ENCODE data around the gene ABCG4. TPM values are rescaled to one million over a fixed set of nuclear protein-coding genes. Genes with fewer than 3 reads are reported as not detected.
A peak's percentile ranks its signal among the peaks of the same experiment; 100 is the strongest.

ABCG4 gene
- total and polyA plus RNA-seq, 5 donors from 2014 or later: not detected

DNA sequence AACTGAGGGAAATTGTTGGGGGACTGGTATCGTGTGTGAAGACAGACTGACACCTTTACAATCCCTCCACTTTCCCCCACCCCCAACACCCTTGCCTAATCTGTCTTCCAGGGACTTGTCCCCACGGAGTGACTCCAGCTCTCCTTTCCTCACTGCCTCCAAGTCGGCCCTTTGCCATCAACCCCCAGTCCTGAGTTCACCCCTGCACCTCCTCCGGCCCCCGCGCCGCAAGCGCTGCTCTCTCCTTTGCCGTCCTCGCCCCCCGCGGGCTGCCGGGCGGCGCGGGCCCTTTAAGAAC, 183 bp upstream of the ABCG4 start:
- Mint-ChIP-seq H3K4me3 (peak overlapping the region; percentile 55 to 82 (median 80)), H3K27ac (no peak overlapping the region), H3K36me3 (no peaks in the 10 kb centered on the region), H3K9me3 (peaks cover 0 to 3% (median 0%) of the 10 kb centered on the region in 7 donors), H3K27me3 (peaks cover 71% of the 10 kb centered on the region), H3K4me1 (peaks cover 0 to 18% (median 10%) of the 10 kb centered on the region in 4 donors)
- Histone ChIP-seq H3K36me3 (ENCODE audit: control insufficient read depth, insufficient read depth, low read length) (no peaks in the 10 kb centered on the region), H3K27ac (ENCODE audit: insufficient read depth, low read length, poor library complexity, severe bottlenecking) (no peak overlapping the region), H3K27me3 (ENCODE audit: control insufficient read depth, insufficient read depth, low read length) (peaks cover 30% of the 10 kb centered on the region), H3K4me3 (ENCODE audit: low read depth, low read length) (no peak overlapping the region), H3K4me1 (ENCODE audit: control insufficient read depth, insufficient read depth, low read length, poor library complexity, severe bottlenecking) (peaks cover 17% of the 10 kb centered on the region), H3K9me3 (ENCODE audit: control insufficient read depth in 2 of 2, low read length in 2 of 2) (no peaks in the 10 kb centered on the region)
- ATAC-seq (ENCODE audit: low read depth in 2 of 2): no peak
- DNase-seq: no peak

DNA sequence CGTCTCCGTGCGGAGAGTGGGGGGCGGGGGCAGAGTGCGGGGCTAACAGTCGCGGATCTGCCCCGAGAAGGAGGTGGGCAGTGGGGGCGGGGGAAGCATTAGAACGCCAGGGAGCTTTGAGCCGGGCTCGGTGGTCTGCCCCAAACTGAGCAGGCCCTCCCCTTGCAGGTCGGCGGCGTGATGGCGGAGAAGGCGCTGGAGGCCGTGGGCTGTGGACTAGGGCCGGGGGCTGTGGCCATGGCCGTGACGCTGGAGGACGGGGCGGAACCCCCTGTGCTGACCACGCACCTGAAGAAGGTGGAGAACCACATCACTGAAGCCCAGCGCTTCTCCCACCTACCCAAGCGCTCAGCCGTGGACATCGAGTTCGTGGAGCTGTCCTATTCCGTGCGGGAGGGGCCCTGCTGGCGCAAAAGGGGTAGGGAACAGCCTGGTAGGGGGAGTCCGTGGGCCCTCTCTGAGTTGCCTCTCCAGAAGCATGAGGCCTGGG, 979 bp downstream of the ABCG4 start:
- H3K9me3 ChIP-seq (ENCODE audit: control insufficient read depth in 2 of 2, low read length in 2 of 2): no peaks in the 10 kb centered on the region
- H3K36me3 Mint-ChIP-seq: no peaks in the 10 kb centered on the region
- H3K4me1 ChIP-seq (ENCODE audit: control insufficient read depth, insufficient read depth, low read length, poor library complexity, severe bottlenecking): peaks cover 17% of the 10 kb centered on the region
- H3K27me3 Mint-ChIP-seq: peaks cover 69% of the 10 kb centered on the region
- H3K4me3 Mint-ChIP-seq: peak overlapping the region in 3 of 4 donors; percentile 47 to 61 (median 52)
- no peak overlapping the region for H3K27ac Mint-ChIP-seq
- no peaks in the 10 kb centered on the region for H3K36me3 ChIP-seq (ENCODE audit: control insufficient read depth, insufficient read depth, low read length)
- peaks cover 0 to 3% (median 0%) of the 10 kb centered on the region in 7 donors for H3K9me3 Mint-ChIP-seq
- ATAC-seq (ENCODE audit: low read depth in 2 of 2) (no peak), DNase-seq (no peak)
- H3K4me3 ChIP-seq (ENCODE audit: low read depth, low read length): no peak overlapping the region
- peaks cover 33% of the 10 kb centered on the region for H3K27me3 ChIP-seq (ENCODE audit: control insufficient read depth, insufficient read depth, low read length)
- no peak overlapping the region for H3K27ac ChIP-seq (ENCODE audit: insufficient read depth, low read length, poor library complexity, severe bottlenecking)
- H3K4me1 Mint-ChIP-seq: peaks cover 0 to 18% (median 10%) of the 10 kb centered on the region in 4 donors

DNA sequence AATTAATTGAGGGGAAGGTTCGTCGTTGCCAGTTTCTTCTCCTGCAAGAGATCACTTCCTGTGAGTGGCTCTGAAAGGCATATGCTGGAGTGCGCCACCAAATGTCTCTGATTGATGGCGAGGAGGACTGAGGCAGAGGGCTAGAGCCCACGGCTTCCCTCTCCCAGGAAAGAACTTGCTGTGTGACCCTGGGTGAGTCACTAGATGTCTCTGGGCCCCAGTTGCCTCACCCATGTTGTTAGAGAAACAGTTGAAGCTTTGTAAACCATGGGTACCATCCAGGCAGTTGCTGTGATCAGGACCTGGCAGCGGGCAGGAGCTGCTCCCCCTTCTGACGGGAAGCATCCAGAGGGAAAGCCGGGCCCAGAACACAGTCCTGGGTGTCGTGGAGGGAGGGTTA, 3.2 kb downstream of the ABCG4 start:
- Histone ChIP-seq H3K4me3 (ENCODE audit: low read depth, low read length) (no peak overlapping the region), H3K36me3 (ENCODE audit: control insufficient read depth, insufficient read depth, low read length) (no peaks in the 10 kb centered on the region), H3K27ac (ENCODE audit: insufficient read depth, low read length, poor library complexity, severe bottlenecking) (no peak overlapping the region), H3K4me1 (ENCODE audit: control insufficient read depth, insufficient read depth, low read length, poor library complexity, severe bottlenecking) (peaks cover 17% of the 10 kb centered on the region), H3K27me3 (ENCODE audit: control insufficient read depth, insufficient read depth, low read length) (peaks cover 28% of the 10 kb centered on the region), H3K9me3 (ENCODE audit: control insufficient read depth in 2 of 2, low read length in 2 of 2) (no peaks in the 10 kb centered on the region)
- Mint-ChIP-seq H3K36me3 (peaks cover 4% of the 10 kb centered on the region), H3K4me3 (no peak overlapping the region), H3K27me3 (peaks cover 65% of the 10 kb centered on the region), H3K4me1 (peaks cover 0 to 22% (median 10%) of the 10 kb centered on the region in 4 donors), H3K9me3 (peaks cover 0 to 2% (median 0%) of the 10 kb centered on the region in 7 donors), H3K27ac (no peak overlapping the region)
- DNase-seq (no peak), ATAC-seq (ENCODE audit: low read depth in 2 of 2) (no peak)

DNA sequence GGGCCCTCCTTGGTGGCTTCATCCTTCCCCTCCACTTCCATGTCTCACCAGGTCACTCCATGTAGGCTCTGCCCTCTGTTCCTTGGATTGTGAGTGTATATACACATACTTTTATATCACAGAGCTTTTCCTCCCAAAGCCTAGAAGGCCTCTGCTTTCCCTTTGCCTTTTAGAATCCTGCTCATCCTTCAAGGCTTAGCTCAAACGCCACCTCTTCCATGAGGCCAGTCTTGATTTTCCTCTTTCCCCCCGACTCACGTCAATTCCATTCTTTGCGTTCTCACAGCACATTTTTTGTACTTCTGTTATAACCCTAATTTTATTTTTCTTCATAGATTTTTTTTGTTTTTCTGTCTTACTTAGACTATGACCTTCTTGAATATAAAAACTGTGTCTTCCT, 3.8 kb downstream of the ABCG4 start:
- Mint-ChIP-seq H3K36me3 (peaks cover 4% of the 10 kb centered on the region), H3K9me3 (peaks cover 0 to 2% (median 0%) of the 10 kb centered on the region in 7 donors), H3K4me3 (peak overlapping the region in 1 of 4 donors; percentile 10), H3K4me1 (peaks cover 0 to 19% (median 9%) of the 10 kb centered on the region in 4 donors), H3K27me3 (peaks cover 60% of the 10 kb centered on the region), H3K27ac (no peak overlapping the region)
- H3K9me3 ChIP-seq (ENCODE audit: control insufficient read depth in 2 of 2, low read length in 2 of 2): no peaks in the 10 kb centered on the region
- H3K4me3 ChIP-seq (ENCODE audit: low read depth, low read length): no peak overlapping the region
- DNase-seq (no peak), ATAC-seq (ENCODE audit: low read depth in 2 of 2) (no peak)
- no peak overlapping the region for H3K27ac ChIP-seq (ENCODE audit: insufficient read depth, low read length, poor library complexity, severe bottlenecking)
- no peaks in the 10 kb centered on the region for H3K36me3 ChIP-seq (ENCODE audit: control insufficient read depth, insufficient read depth, low read length)
- H3K27me3 ChIP-seq (ENCODE audit: control insufficient read depth, insufficient read depth, low read length): peaks cover 26% of the 10 kb centered on the region
- peaks cover 17% of the 10 kb centered on the region for H3K4me1 ChIP-seq (ENCODE audit: control insufficient read depth, insufficient read depth, low read length, poor library complexity, severe bottlenecking)

DNA sequence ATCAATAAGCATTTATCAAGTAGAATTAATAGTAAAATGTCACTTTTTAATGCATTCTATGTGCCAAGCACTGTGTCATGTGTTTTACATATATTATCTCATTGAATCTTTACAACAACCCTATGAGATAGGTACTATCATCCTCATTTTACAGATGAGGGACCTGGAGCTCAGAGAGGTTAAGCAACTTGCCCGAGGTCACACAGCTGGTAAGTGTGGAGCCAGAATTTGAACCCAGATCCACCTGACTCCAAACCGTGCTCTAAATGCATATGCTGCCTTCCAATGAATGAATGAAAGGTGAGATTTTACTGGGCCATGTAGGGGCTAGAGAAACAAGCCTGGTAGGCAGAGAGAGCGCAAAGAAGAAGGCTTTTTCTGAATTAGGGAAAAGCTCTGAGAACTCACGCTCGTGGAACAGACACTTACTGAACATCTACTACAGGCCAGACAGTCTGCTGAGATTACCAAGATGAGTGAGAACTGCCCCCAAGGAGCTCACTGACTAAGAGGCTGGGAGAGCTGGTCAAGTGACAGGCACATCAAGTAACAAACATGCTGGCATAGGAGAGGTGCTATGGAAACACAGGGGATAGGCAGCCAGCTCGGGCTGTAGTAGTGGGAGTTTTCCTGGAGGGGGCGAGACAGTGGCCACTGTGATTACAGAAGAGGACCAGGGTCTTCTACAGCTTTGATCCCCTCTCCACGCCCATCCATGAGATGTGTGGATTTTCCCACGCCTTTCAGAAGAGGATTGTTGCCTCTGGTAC, 4.4 kb downstream of the ABCG4 start:
- no peak for ATAC-seq (ENCODE audit: low read depth in 2 of 2)
- peaks cover 4% of the 10 kb centered on the region for H3K36me3 Mint-ChIP-seq
- Histone ChIP-seq H3K27me3 (ENCODE audit: control insufficient read depth, insufficient read depth, low read length) (peaks cover 19% of the 10 kb centered on the region), H3K9me3 (ENCODE audit: control insufficient read depth in 2 of 2, low read length in 2 of 2) (no peaks in the 10 kb centered on the region), H3K4me3 (ENCODE audit: low read depth, low read length) (no peak overlapping the region), H3K4me1 (ENCODE audit: control insufficient read depth, insufficient read depth, low read length, poor library complexity, severe bottlenecking) (peaks cover 15% of the 10 kb centered on the region), H3K36me3 (ENCODE audit: control insufficient read depth, insufficient read depth, low read length) (no peaks in the 10 kb centered on the region), H3K27ac (ENCODE audit: insufficient read depth, low read length, poor library complexity, severe bottlenecking) (no peak overlapping the region)
- DNase-seq: no peak
- H3K27ac Mint-ChIP-seq: no peak overlapping the region
- no peaks in the 10 kb centered on the region for H3K9me3 Mint-ChIP-seq
- peaks cover 54% of the 10 kb centered on the region for H3K27me3 Mint-ChIP-seq
- no peak overlapping the region for H3K4me3 Mint-ChIP-seq
- H3K4me1 Mint-ChIP-seq: peaks cover 0 to 12% (median 4%) of the 10 kb centered on the region in 4 donors

DNA sequence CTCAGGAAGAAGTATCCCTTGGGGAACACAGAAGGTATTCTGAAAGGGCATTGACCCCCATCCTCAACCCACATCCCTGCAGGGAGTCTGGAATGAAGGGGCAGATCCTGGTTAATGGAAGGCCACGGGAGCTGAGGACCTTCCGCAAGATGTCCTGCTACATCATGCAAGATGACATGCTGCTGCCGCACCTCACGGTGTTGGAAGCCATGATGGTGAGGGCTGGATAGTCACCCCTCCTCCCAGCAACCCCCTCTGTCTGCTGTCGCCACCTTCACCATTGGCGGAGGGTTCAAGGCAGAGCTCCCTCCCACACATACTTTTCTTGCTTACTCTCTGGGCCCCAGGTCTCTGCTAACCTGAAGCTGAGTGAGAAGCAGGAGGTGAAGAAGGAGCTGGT, 5.3 kb downstream of the ABCG4 start:
- no peak overlapping the region for H3K27ac Mint-ChIP-seq
- DNase-seq (no peak), ATAC-seq (ENCODE audit: low read depth in 2 of 2) (no peak)
- Histone ChIP-seq H3K9me3 (ENCODE audit: control insufficient read depth in 2 of 2, low read length in 2 of 2) (no peaks in the 10 kb centered on the region), H3K4me3 (ENCODE audit: low read depth, low read length) (no peak overlapping the region), H3K27ac (ENCODE audit: insufficient read depth, low read length, poor library complexity, severe bottlenecking) (no peak overlapping the region), H3K4me1 (ENCODE audit: control insufficient read depth, insufficient read depth, low read length, poor library complexity, severe bottlenecking) (peaks cover 6% of the 10 kb centered on the region), H3K27me3 (ENCODE audit: control insufficient read depth, insufficient read depth, low read length) (peaks cover 17% of the 10 kb centered on the region), H3K36me3 (ENCODE audit: control insufficient read depth, insufficient read depth, low read length) (no peaks in the 10 kb centered on the region)
- peaks cover 4% of the 10 kb centered on the region for H3K36me3 Mint-ChIP-seq
- no peak overlapping the region for H3K4me3 Mint-ChIP-seq
- peaks cover 0 to 7% (median 1%) of the 10 kb centered on the region in 4 donors for H3K4me1 Mint-ChIP-seq
- no peaks in the 10 kb centered on the region for H3K9me3 Mint-ChIP-seq
- peaks cover 56% of the 10 kb centered on the region for H3K27me3 Mint-ChIP-seq

DNA sequence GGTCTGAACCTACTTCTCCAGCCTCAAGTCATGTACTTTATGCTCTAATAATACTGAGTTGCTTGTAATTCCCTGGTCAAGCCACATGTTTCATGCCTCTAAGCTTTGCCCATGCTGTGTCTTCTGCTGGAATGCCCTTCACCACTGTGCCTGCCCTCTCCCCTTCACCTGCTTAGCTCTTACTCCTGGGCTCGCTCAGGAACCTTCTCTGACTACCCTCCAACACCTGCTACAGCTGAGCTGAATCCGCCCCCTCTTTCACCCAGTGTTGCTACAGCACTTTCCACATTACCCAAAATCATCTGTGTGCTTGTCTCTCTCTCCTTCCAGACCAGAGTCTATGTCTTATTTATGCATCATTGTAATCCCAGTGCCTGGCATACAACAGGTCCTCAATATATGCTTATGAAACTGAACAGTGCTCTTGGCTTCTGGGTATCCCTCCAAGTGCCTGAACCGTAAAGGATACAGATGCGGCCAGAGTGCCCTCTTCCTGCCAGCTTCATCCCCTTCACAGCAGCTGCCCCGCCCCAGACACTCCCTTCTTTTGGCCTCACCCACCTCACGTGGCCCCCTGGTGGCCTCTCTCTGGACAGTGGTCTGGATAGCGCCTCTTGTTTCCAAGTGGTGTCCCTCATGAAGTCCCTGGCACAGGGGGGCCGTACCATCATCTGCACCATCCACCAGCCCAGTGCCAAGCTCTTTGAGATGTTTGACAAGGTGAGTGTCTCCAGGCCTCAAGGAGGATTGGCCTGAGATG, 7.1 kb downstream of the ABCG4 start:
- H3K36me3 Mint-ChIP-seq: peaks cover 4% of the 10 kb centered on the region
- Histone ChIP-seq H3K9me3 (ENCODE audit: control insufficient read depth in 2 of 2, low read length in 2 of 2) (no peaks in the 10 kb centered on the region), H3K4me3 (ENCODE audit: low read depth, low read length) (no peak overlapping the region), H3K4me1 (ENCODE audit: control insufficient read depth, insufficient read depth, low read length, poor library complexity, severe bottlenecking) (no peaks in the 10 kb centered on the region), H3K27ac (ENCODE audit: insufficient read depth, low read length, poor library complexity, severe bottlenecking) (no peak overlapping the region), H3K27me3 (ENCODE audit: control insufficient read depth, insufficient read depth, low read length) (peaks cover 13% of the 10 kb centered on the region), H3K36me3 (ENCODE audit: control insufficient read depth, insufficient read depth, low read length) (no peaks in the 10 kb centered on the region)
- DNase-seq (no peak), ATAC-seq (ENCODE audit: low read depth in 2 of 2) (no peak)
- peaks cover 45% of the 10 kb centered on the region for H3K27me3 Mint-ChIP-seq
- no peaks in the 10 kb centered on the region for H3K9me3 Mint-ChIP-seq
- peaks cover 0 to 7% (median 0%) of the 10 kb centered on the region in 4 donors for H3K4me1 Mint-ChIP-seq
- H3K27ac Mint-ChIP-seq: no peak overlapping the region
- no peak overlapping the region for H3K4me3 Mint-ChIP-seq
